Effector memory CD4-positive, alpha-beta T cell (primary cell): ENCODE results near the gene ENTPD6.

Source experiments
- DNase-seq, 3 donors: peaks; one replicate each; pipeline ENCODE4 v3.0.0-alpha.2; 2020
- H3K27ac ChIP-seq: 2 replicates; pipeline ENCODE4 v1.7.0; 2013; ENCODE audit warnings: mild to moderate bottlenecking, low read length, moderate library complexity; ENCODE audit not compliant: insufficient read depth, poor library complexity, severe bottlenecking
- H3K27me3 ChIP-seq: replicated peaks from 2 replicates; pipeline ENCODE4 v1.7.0; 2013; ENCODE audit warnings: mild to moderate bottlenecking, low read length; ENCODE audit not compliant: insufficient read depth, control insufficient read depth, poor library complexity, severe bottlenecking
- H3K36me3 ChIP-seq: 2 replicates; pipeline ENCODE4 v1.7.0; 2013; ENCODE audit warnings: mild to moderate bottlenecking, low read length, moderate library complexity; ENCODE audit not compliant: control insufficient read depth, insufficient read depth
- H3K4me1 ChIP-seq: 2 replicates; pipeline ENCODE4 v1.7.0; 2013; ENCODE audit warnings: low read length, mild to moderate bottlenecking; ENCODE audit not compliant: control insufficient read depth, insufficient read depth, poor library complexity, severe bottlenecking
- H3K4me3 ChIP-seq: 2 replicates; pipeline ENCODE4 v1.7.0; 2013; ENCODE audit warnings: low read length, low read depth, mild to moderate bottlenecking; ENCODE audit not compliant: insufficient read depth, poor library complexity, severe bottlenecking
- H3K9me3 ChIP-seq: 2 replicates; pipeline ENCODE4 v1.7.0; 2013; ENCODE audit warnings: mild to moderate bottlenecking, low read length, moderate library complexity; ENCODE audit not compliant: control insufficient read depth

Gene ENTPD6

DNA sequence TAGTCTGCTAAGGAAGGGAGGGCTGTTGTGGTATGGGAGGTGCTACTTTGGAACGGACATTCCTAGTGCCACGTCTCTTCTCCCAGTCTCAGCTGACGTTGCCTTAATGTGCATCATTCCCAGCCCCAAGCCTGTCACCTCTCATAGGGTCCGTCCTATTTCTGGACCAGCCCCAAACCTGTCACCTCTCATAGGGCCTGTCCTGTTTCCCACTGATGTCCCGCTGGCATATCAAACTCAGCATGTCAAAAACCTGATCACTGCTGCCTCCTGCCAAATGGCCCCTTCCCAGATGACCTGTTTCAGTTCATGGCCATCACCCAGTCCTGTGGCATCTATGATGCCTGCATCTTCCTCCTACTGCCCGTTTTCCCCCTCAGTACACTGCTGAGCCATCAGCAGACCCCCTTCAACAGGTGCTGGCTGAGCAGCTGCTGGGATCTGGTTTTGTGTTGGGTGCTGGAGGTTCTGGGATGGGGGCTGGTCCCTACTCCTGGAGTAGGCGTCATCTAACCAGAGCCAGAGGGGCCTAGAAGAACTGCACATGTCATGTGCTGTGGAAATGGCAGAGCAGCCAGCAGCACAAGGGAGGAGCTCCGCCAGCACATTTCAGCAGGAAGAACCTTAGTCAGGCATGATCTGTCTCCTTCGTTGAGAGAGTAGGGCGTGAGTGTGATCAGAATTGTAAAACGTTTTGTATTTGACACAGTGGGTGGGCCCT, 3.3 kb downstream of the ENTPD6 start:
- Histone ChIP-seq H3K36me3 (no peaks in the 10 kb centered on the region), H3K9me3 (no peaks in the 10 kb centered on the region), H3K4me3 (no peak overlapping the region), H3K27ac (no peak overlapping the region), H3K27me3 (no peaks in the 10 kb centered on the region), H3K4me1 (peaks cover 14% of the 10 kb centered on the region)
- no peak for DNase-seq

DNA sequence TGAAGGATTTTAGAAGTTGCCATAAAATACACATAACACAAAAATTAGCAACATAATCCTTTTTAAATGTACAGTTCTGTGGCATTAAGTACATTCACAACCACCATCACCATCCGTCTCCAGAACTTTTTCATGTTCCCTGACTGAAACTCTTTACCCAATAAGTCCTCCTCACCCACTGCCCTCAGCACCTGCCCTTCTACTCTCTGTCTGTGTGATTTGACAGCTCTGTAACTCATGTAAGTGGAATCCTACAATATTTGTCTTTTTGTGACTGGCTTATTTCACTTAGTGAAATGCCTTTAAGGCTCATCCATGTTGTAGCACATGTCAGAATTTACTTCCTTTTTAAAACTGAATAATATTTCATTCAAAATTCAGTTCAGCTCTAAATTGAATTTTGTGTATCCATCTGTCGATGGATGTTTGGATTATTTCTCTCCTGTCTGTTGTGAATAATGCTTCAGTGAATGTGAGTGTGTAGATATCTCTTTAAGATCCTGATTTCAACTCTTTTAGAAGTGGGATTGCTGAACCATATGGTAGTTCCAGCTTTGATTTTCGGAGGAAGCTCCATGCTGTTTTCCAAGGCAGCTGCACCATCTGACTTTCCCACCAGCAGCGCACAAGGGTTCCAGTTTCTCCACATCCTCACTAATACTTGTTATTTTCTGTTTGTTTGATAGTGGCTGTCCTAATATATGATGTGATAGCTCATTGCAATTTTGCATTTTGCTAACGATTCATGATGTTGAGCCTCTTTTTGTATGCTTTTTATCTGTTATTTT, 4.2 kb downstream of the ENTPD6 start:
- Histone ChIP-seq H3K4me3 (no peak overlapping the region), H3K27ac (no peak overlapping the region), H3K9me3 (no peaks in the 10 kb centered on the region), H3K36me3 (no peaks in the 10 kb centered on the region), H3K27me3 (no peaks in the 10 kb centered on the region), H3K4me1 (peaks cover 14% of the 10 kb centered on the region)
- no peak for DNase-seq

DNA sequence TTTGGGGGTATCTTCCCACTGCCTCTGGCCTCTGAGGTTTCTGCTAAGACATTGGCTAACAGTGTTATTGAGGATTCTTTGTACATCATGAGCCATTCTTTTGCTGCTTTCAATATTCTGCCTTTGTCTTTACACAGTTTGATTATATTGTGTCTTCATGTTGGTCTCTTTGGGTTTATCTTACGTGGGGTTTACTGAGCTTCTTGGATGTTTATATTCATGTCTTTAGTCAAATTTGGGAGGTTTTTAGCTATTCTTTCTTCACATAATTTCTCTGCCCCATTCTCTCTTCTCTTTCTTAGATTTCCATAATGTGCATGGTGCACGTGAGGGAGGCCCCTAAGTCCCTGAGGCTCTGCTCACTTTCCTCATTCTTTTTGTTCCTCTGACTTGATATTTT, 7.6 kb downstream of the ENTPD6 start:
- H3K9me3 ChIP-seq, result no peaks in the 10 kb centered on the region
- no peaks in the 10 kb centered on the region for H3K4me1 ChIP-seq
- H3K36me3 ChIP-seq, result no peaks in the 10 kb centered on the region
- no peaks in the 10 kb centered on the region for H3K27me3 ChIP-seq
- H3K27ac ChIP-seq, result no peak overlapping the region
- no peak for DNase-seq
- H3K4me3 ChIP-seq, result no peak overlapping the region

DNA sequence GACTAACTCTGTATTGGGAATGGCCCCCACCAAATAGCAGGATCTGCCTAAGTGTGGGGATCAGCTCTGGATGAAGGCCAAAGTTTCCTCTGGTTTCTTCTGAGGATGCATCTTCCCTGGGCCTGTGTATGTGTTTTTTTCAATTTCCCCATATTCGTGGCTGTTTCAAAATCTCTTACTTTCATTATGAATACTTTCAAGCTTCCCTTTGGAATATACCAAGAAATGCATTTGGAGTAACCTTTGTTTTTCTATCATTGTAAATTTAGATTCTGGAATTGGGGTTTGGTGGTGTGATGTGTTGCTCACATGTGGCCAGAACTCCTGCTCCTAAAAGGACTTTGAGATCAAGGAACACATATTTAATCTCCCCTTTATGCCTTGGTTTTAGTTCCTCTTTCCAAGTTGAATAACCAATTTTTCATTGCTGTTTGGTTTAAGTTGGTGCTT, 8.4 kb downstream of the ENTPD6 start:
- H3K36me3 ChIP-seq, result no peaks in the 10 kb centered on the region
- H3K4me3 ChIP-seq, result no peak overlapping the region
- no peak for DNase-seq
- H3K4me1 ChIP-seq, result no peaks in the 10 kb centered on the region
- no peaks in the 10 kb centered on the region for H3K9me3 ChIP-seq
- H3K27ac ChIP-seq, result no peak overlapping the region
- no peaks in the 10 kb centered on the region for H3K27me3 ChIP-seq

DNA sequence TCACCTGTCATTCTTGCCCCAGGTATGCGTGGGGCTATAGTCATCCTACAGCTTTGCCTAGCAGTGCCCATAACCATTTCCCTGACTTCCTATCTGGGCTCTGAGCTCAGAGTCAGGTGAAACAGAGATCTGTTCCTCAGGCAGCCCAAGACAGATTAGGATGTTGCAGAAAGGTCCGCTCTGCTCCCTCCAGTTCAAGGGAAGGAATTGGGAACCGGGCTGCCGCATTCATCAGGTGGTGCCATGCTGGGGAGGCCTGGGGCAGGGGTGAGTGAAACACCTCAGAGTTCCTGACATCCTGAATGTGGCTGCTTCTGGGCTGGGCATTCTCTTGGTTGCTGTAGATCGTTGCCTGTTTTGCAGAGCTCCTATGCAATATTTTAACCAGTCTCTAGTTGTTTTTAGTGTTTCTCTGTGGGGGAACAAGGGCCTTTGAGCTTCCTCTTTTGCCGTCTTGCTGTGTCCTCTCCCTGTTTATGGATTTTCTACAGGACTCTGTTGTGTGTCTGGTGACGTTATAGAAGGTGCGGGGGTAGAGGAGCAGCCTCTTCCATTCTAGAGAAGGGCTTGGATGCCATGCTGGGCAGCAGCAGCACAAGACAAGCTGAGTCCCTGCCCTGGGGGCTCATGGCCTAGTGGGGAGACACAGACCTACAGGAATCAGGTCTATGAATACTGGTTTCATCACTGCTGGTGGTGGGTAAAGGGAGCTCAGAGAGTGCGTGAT, 9.2 kb downstream of the ENTPD6 start:
- Histone ChIP-seq H3K36me3 (peaks cover under 1% of the 10 kb centered on the region), H3K4me3 (no peak overlapping the region), H3K27ac (no peak overlapping the region), H3K9me3 (no peaks in the 10 kb centered on the region), H3K27me3 (no peaks in the 10 kb centered on the region), H3K4me1 (no peaks in the 10 kb centered on the region)
- DNase-seq, result no peak

DNA sequence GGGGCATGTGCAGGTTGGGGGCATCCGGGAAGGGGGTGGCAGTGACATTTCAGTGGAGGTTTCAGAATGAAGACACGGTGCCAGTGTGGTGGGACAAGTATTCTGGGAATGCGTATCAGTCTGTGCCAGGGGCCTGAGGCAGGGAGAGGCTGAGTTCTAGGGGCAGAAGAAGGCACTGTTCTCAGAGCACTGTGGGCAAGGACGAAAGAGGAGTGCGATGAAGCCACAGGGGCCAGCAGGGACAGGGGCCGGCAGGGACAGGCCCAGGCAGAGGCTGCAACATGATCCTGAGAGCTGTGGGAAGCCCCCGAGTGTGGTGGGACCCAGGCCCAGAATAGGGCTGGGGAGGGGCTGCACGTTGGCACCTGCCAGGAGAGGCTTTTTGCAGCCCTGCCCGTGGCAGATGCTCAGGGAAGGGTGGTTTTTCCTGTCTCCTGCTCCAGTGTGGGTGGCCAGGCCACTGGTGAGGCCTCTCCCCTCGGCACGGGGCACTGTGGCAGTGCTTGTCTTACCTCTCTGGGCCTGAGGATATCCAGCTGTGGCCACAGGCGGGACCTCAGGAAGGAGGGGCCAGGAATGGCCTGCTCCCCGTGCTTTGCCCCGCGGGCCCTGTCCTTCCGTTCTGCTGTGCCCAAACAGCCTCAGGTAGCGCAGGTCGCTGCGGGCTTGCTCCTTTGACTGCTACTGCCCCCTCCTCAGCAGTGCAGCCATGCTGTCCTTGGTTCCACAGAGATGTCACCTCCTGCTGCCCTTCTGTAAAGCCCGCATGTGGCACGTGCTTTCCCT, 10.0 kb downstream of the ENTPD6 start:
- H3K27me3 ChIP-seq, result no peaks in the 10 kb centered on the region
- peaks cover 4% of the 10 kb centered on the region for H3K36me3 ChIP-seq
- H3K4me3 ChIP-seq, result no peak overlapping the region
- no peak overlapping the region for H3K27ac ChIP-seq
- no peaks in the 10 kb centered on the region for H3K4me1 ChIP-seq
- DNase-seq, result no peak
- no peaks in the 10 kb centered on the region for H3K9me3 ChIP-seq

DNA sequence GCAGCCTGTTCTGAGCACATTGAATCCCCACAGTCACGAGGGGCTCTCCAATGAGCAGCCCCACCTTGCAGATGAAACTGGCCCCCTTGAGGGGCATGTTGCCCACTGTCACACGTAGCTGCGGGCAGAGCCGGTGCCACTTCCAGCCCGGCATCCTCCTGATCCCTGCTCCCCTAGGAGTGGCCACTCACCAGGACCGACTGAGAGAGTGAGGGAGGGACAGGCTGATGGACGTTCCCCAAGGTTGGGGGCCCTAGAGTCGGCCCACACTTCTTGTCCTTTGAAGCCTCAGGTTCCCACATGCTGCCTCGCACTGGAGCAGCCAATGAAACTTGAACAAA, 10.5 kb downstream of the ENTPD6 start:
- H3K9me3 ChIP-seq, result no peaks in the 10 kb centered on the region
- peaks cover 6% of the 10 kb centered on the region for H3K36me3 ChIP-seq
- H3K27ac ChIP-seq, result no peak overlapping the region
- no peaks in the 10 kb centered on the region for H3K27me3 ChIP-seq
- DNase-seq, result no peak
- no peak overlapping the region for H3K4me3 ChIP-seq
- H3K4me1 ChIP-seq, result no peaks in the 10 kb centered on the region

DNA sequence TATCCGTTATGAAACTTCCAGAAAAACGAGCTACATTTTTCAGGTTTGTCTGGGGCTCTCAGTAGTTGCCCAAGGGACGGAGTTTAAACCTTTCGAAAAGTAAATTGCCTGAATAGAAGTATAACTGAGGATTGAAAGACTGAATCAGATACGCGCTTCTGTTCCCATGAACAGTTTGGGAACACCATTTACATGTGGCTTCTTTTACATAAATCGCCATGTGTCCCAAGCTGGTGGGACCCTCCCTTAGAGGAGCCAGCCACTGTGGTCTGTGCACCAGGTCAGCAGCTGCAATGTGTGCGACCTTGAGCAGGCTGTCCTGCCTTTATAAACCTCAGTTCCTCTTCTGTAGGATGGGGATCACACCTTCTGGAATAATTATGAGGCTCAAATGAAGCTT, 11.0 kb downstream of the ENTPD6 start:
- Histone ChIP-seq H3K9me3 (no peaks in the 10 kb centered on the region), H3K4me1 (no peaks in the 10 kb centered on the region), H3K27ac (no peak overlapping the region), H3K27me3 (no peaks in the 10 kb centered on the region), H3K4me3 (no peak overlapping the region), H3K36me3 (peaks cover 11% of the 10 kb centered on the region)
- no peak for DNase-seq

DNA sequence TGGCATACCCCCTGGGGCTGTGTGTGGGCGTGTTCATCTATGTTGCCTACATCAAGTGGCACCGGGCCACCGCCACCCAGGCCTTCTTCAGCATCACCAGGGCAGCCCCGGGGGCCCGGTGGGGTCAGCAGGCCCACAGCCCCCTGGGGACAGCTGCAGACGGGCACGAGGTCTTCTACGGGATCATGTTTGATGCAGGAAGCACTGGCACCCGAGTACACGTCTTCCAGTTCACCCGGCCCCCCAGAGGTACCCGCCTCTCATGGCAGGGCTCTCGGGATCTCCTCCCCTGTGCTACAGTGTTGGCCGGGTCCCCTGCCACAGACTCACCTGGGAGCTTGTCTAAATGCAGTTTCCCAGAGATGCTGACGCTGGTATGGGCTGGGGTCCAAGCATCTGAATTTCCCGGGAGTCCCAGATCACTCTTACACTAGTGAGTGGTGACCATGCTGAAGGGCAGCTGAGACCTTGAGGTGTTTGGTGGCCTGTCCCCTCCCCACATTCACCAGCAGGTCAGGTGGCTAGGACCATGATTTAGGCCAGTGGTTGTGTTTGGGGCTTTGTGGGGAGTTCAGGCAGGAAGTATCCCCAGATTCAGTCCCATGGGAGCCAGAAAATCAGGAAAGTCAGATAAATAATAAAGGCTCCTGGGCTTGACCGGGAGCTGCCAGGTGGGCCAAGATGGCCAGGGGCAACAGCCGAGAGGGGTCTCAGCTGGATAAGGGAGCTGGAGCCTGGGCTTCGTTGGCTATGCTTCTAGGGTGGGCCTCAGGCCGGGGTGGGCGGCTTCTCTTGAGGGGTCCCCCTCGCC, 11.8 kb downstream of the ENTPD6 start:
- Histone ChIP-seq H3K4me3 (no peak overlapping the region), H3K9me3 (no peaks in the 10 kb centered on the region), H3K27me3 (no peaks in the 10 kb centered on the region), H3K27ac (no peak overlapping the region), H3K36me3 (peaks cover 19% of the 10 kb centered on the region), H3K4me1 (no peaks in the 10 kb centered on the region)
- DNase-seq, result no peak
